Smooth muscle cell (in vitro differentiated cells): ENCODE data around the gene STUM. TPM values are rescaled to one million over a fixed set of nuclear protein-coding genes. Genes with fewer than 3 reads are reported as not detected.

Experiments
- DNase-seq: peaks from one replicate; lab custom pipeline; 2025; ENCODE audit not compliant: unreplicated experiment; lab: John Stamatoyannopoulos, UW
- H2AFZ ChIP-seq: fragments of 200-600 bp; sonication (generic); 2 replicates; pipeline ENCODE4 v1.6.0; 2016; ENCODE audit warnings: antibody characterized with exemption, low read depth, mild to moderate bottlenecking
- H3F3A ChIP-seq: fragments of 200-600 bp; sonication (generic); 2 replicates; pipeline ENCODE4 v1.6.0; 2017; ENCODE audit warnings: antibody characterized with exemption, low read depth
- H3K27ac ChIP-seq: fragments of 200-600 bp; sonication (generic); 2 replicates; pipeline ENCODE4 v1.5.1; 2016; ENCODE audit warnings: low read depth, mild to moderate bottlenecking
- H3K27me3 ChIP-seq: fragments of 200-600 bp; sonication (generic); 2 replicates; pipeline ENCODE4 v1.6.1; 2016; ENCODE audit warnings: low read depth, mild to moderate bottlenecking
- H3K36me3 ChIP-seq: fragments of 200-600 bp; sonication (generic); 2 replicates; pipeline ENCODE4 v1.5.1; 2016; ENCODE audit warnings: low read depth
- H3K4me1 ChIP-seq: fragments of 200-600 bp; sonication (generic); 2 replicates; pipeline ENCODE4 v1.5.1; 2016; ENCODE audit warnings: low read depth
- H3K4me2 ChIP-seq: fragments of 200-600 bp; sonication (generic); 2 replicates; pipeline ENCODE4 v1.6.0; 2016; ENCODE audit warnings: mild to moderate bottlenecking
- H3K4me3 ChIP-seq: fragments of 200-600 bp; sonication (generic); 2 replicates; pipeline ENCODE4 v1.5.1; 2016; ENCODE audit warnings: mild to moderate bottlenecking
- H3K79me2 ChIP-seq: fragments of 200-600 bp; sonication (generic); 2 replicates; pipeline ENCODE4 v1.6.0; 2016; ENCODE audit warnings: low read depth, mild to moderate bottlenecking
- H3K9ac ChIP-seq: fragments of 200-600 bp; sonication (generic); 2 replicates; pipeline ENCODE4 v1.6.0; 2016; ENCODE audit warnings: low read depth
- H3K9me3 ChIP-seq: fragments of 200-600 bp; sonication (generic); replicated peaks from 2 replicates; pipeline ENCODE4 v1.5.1; 2016; ENCODE audit warnings: low read depth
- H4K20me1 ChIP-seq: fragments of 200-600 bp; sonication (generic); 2 replicates; pipeline ENCODE4 v1.6.0; 2016; ENCODE audit warnings: low read depth
- WGBS: methylation state at CpG from one replicate; pipeline ENCODE4 v1.1.7; 2016; ENCODE audit warnings: low lambda C conversion rate; 5-methylcytosine and 5-hydroxymethylcytosine counted together
- polyA plus RNA-seq: library from polyadenylated mRNA; unstranded; fragments of >200 nt; fragmentation: Nextera tagmentation; extraction: Ambion mirVana; gene quantifications from 2 replicates; pipeline ENCODE4 v1.2.1, GENCODE V29; 2016
- total RNA-seq: library from RNA; depleted of rRNA; stranded (reverse); fragments of >200 nt; gene quantifications from 2 replicates; pipeline ENCODE4 v1.2.3, GENCODE V29; 2014
- TF ChIP-seq, protein P1 (sequence below): fragments of 200-600 bp; sonication (generic); IDR thresholded peaks from 2 replicates; pipeline ENCODE4 v1.5.1; 2017; ENCODE audit warnings: borderline replicate concordance, mild to moderate bottlenecking, antibody characterized with exemption; ENCODE audit not compliant: insufficient read depth, poor library complexity, severe bottlenecking

Gene STUM
- total and polyA plus RNA-seq, 2 experiments from 2014 or later: 0.04 TPM; not detected in 1

DNA sequence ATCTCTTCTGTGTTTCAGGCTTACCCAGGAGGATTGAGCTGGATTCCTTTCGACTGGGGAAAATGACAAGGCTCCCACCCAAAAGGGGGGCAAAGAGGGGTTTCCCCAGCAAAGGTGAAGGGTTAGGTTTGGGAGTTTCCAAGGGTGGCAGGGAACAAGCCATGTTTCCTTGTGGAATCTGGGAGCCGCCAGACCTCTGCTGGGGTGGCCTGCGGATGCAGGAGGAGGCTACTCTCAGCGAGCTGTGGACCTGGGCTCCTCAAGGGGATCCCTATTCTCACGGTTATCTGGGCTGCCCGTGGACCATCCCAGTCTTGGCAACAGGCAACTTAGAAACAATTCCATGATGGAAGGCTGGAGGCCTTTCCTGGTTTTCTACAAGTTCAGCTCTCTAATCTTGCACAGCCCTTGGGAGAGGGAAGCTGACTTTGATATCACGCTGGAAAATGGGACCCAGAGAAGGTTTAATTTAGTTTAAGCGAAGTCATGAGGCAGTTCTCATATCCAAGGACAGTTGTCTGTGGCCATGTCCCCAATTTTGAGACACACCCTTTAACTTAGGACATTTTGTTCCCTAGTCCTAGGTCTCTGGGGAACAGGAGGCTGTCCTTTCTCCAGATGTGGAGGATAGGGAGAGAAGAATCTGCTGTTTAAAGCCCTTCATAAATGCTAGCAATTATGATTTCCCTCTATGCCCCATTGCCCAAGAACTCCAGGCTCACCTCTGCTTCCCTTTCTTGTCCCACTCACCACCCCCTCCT, 24.7 kb upstream of the STUM start:
- DNase-seq: no peak
- H3F3A ChIP-seq: no peaks in the 10 kb centered on the region
- no peak overlapping the region for H3K27ac ChIP-seq
- no peaks in the 10 kb centered on the region for H4K20me1 ChIP-seq
- no peak overlapping the region for H3K4me2 ChIP-seq
- no peaks in the 10 kb centered on the region for H3K4me1 ChIP-seq
- H3K9me3 ChIP-seq: no peaks in the 10 kb centered on the region
- H3K9ac ChIP-seq: no peak overlapping the region
- H2AFZ ChIP-seq: no peak overlapping the region
- H3K36me3 ChIP-seq: no peaks in the 10 kb centered on the region
- TF ChIP-seq, protein P1, sequence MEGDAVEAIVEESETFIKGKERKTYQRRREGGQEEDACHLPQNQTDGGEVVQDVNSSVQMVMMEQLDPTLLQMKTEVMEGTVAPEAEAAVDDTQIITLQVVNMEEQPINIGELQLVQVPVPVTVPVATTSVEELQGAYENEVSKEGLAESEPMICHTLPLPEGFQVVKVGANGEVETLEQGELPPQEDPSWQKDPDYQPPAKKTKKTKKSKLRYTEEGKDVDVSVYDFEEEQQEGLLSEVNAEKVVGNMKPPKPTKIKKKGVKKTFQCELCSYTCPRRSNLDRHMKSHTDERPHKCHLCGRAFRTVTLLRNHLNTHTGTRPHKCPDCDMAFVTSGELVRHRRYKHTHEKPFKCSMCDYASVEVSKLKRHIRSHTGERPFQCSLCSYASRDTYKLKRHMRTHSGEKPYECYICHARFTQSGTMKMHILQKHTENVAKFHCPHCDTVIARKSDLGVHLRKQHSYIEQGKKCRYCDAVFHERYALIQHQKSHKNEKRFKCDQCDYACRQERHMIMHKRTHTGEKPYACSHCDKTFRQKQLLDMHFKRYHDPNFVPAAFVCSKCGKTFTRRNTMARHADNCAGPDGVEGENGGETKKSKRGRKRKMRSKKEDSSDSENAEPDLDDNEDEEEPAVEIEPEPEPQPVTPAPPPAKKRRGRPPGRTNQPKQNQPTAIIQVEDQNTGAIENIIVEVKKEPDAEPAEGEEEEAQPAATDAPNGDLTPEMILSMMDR: no peak
- H3K4me3 ChIP-seq: no peak overlapping the region
- H3K27me3 ChIP-seq: peaks cover 16% of the 10 kb centered on the region
- H3K79me2 ChIP-seq: no peaks in the 10 kb centered on the region
- 93% methylated on average over 8 of the region's 8 CpGs for WGBS

GRCh38 chr1:226524547-226524946, 24.0 kb upstream of the STUM start:
- H3K27me3 ChIP-seq: peaks cover 11% of the 10 kb centered on the region
- no peaks in the 10 kb centered on the region for H3K4me1 ChIP-seq
- H3K4me2 ChIP-seq: no peak overlapping the region
- H3K4me3 ChIP-seq: no peak overlapping the region
- H3K79me2 ChIP-seq: no peaks in the 10 kb centered on the region
- no peak overlapping the region for H3K9ac ChIP-seq
- H3K36me3 ChIP-seq: no peaks in the 10 kb centered on the region
- DNase-seq: no peak
- no peak overlapping the region for H3K27ac ChIP-seq
- no peaks in the 10 kb centered on the region for H3F3A ChIP-seq
- no peaks in the 10 kb centered on the region for H4K20me1 ChIP-seq
- TF ChIP-seq, protein P1: no peak
- H2AFZ ChIP-seq: no peak overlapping the region
- H3K9me3 ChIP-seq: no peaks in the 10 kb centered on the region

GRCh38 chr1:226525750-226526149, 22.8 kb upstream of the STUM start:
- H3K9me3 ChIP-seq: no peaks in the 10 kb centered on the region
- TF ChIP-seq, protein P1: no peak
- no peaks in the 10 kb centered on the region for H3K36me3 ChIP-seq
- H3K4me3 ChIP-seq: no peak overlapping the region
- H3K27ac ChIP-seq: no peak overlapping the region
- no peak overlapping the region for H2AFZ ChIP-seq
- peaks cover 9% of the 10 kb centered on the region for H3K27me3 ChIP-seq
- H4K20me1 ChIP-seq: no peaks in the 10 kb centered on the region
- H3F3A ChIP-seq: no peaks in the 10 kb centered on the region
- H3K9ac ChIP-seq: no peak overlapping the region
- H3K4me1 ChIP-seq: no peaks in the 10 kb centered on the region
- no peak overlapping the region for H3K4me2 ChIP-seq
- DNase-seq: no peak
- no peaks in the 10 kb centered on the region for H3K79me2 ChIP-seq
- over 99% methylated on average over 3 of the region's 3 CpGs for WGBS
